ENCODE data around the gene MOB3A. TPM values are rescaled to one million over a fixed set of nuclear protein-coding genes. Genes with fewer than 3 reads are reported as not detected.
A peak's percentile ranks its signal among the peaks of the same experiment; 100 is the strongest.

The MOB3A gene
- total and polyA plus RNA-seq, 2 of the 13 experiments (the other 11 are each of a cell fraction or from before 2014, with no cell fraction given) = 3.5 to 17.8 TPM

- TF ChIP-seq HNF1B (CRISPR knock-in tag; IDR thresholded peaks at IDR 0.05) (no peak), RARG (CRISPR knock-in tag; IDR thresholded peaks at IDR 0.05; ENCODE audit: low read depth) (0 out of 2 replicates have a peak, but pooled peaks have one; percentile 26), HNF1A (IDR thresholded peaks at IDR 0.05; ENCODE audit: low read depth) (no peak), HNF1A (CRISPR knock-in tag; IDR thresholded peaks at IDR 0.05; ENCODE audit: borderline replicate concordance) (no peak; the same call in 1 of the 2 replicates), IRX3 (CRISPR knock-in tag; IDR thresholded peaks at IDR 0.05; ENCODE audit: borderline replicate concordance, low read depth) (no peak), CERS6 (CRISPR knock-in tag; IDR thresholded peaks at IDR 0.05) (no peak), POGK (CRISPR knock-in tag; conservative IDR thresholded peaks at IDR 0.05) (no peak), ZNF577 (CRISPR knock-in tag; IDR thresholded peaks at IDR 0.05; ENCODE audit: borderline replicate concordance, low read depth) (no peak), ATF6 (CRISPR knock-in tag; conservative IDR thresholded peaks at IDR 0.05) (no peak), ZKSCAN8 (CRISPR knock-in tag; IDR thresholded peaks at IDR 0.05; ENCODE audit: borderline replicate concordance) (no peak), MAFK (conservative IDR thresholded peaks at IDR 0.05 in 1 of 2, IDR thresholded peaks at IDR 0.05 in 1 of 2; ENCODE audit: low read length in 2 of 2) (no peak), HNRNPUL1 (IDR thresholded peaks at IDR 0.05; ENCODE audit: low read depth, low read length) (no peak), ZNF281 (CRISPR knock-in tag; IDR thresholded peaks at IDR 0.05; ENCODE audit: borderline replicate concordance) (no peak)
Measured at GRCh38 chr19:2096480-2097202, 515 bp upstream of the MOB3A start, which contains the start of gene IZUMO4 (continued).

Measured in HepG2 (cell line).